ENCODE data around the gene ENTREP3. TPM values are rescaled to one million over a fixed set of nuclear protein-coding genes. Genes with fewer than 3 reads are reported as not detected.

ENTREP3 gene
- total RNA-seq, 1 donor from 2014 or later = 58.4 TPM

- no peak for DNase-seq (ENCODE audit: low spot score, unreplicated experiment)
- no peaks in the 10 kb centered on the region for H3K27me3 Mint-ChIP-seq
- no peak overlapping the region for H3K27ac Mint-ChIP-seq
- no peaks in the 10 kb centered on the region for H3K9me3 Mint-ChIP-seq (ENCODE audit: low read depth)
- H3K36me3 Mint-ChIP-seq (ENCODE audit: insufficient read depth) = no peaks in the 10 kb centered on the region
- H3K4me1 Mint-ChIP-seq (ENCODE audit: low read depth) = peaks cover 19% of the 10 kb centered on the region
- H3K4me3 Mint-ChIP-seq (ENCODE audit: low read depth) = peak overlapping the region; percentile 22
- TF ChIP-seq CTCF (IDR thresholded peaks at IDR 0.05; ENCODE audit: unreplicated experiment) = no peak
These were observed 44.8 kb downstream of the ENTREP3 start for GRCh38 chr1:155210314-155211104.

GRCh38 chr1:155209312-155209721, 46.0 kb downstream of the ENTREP3 start:
- Mint-ChIP-seq H3K36me3 (ENCODE audit: insufficient read depth) (no peaks in the 10 kb centered on the region), H3K4me3 (ENCODE audit: low read depth) (peak overlapping the region; percentile 90), H3K4me1 (ENCODE audit: low read depth) (peaks cover 19% of the 10 kb centered on the region), H3K27ac (peak overlapping the region; percentile 97), H3K9me3 (ENCODE audit: low read depth) (no peaks in the 10 kb centered on the region), H3K27me3 (no peaks in the 10 kb centered on the region)
- DNase-seq (ENCODE audit: low spot score, unreplicated experiment) = no peak
- TF ChIP-seq CTCF (IDR thresholded peaks at IDR 0.05; ENCODE audit: unreplicated experiment) = no peak

GRCh38 chr1:155208541-155209311, 46.6 kb downstream of the ENTREP3 start, which contains the start of gene MTX1:
Gene MTX1, plus strand, starts transcription at chr1:155208695. Its CDS starts 110 bp downstream, at chr1:155208805.
- no peak for TF ChIP-seq CTCF (IDR thresholded peaks at IDR 0.05; ENCODE audit: unreplicated experiment)
- H3K4me1 Mint-ChIP-seq (ENCODE audit: low read depth) = peaks cover 19% of the 10 kb centered on the region
- DNase-seq (ENCODE audit: low spot score, unreplicated experiment) = peak; percentile 72
- no peaks in the 10 kb centered on the region for H3K27me3 Mint-ChIP-seq
- H3K4me3 Mint-ChIP-seq (ENCODE audit: low read depth) = peak within 1 kb of the TSS; percentile 90
- no peaks in the 10 kb centered on the region for H3K9me3 Mint-ChIP-seq (ENCODE audit: low read depth)
- H3K27ac Mint-ChIP-seq = peak within 1 kb of the TSS; percentile 97
- H3K36me3 Mint-ChIP-seq (ENCODE audit: insufficient read depth) = no peaks in the 10 kb centered on the region

- Mint-ChIP-seq H3K4me1 (ENCODE audit: low read depth) (peaks cover 19% of the 10 kb centered on the region), H3K27me3 (no peaks in the 10 kb centered on the region), H3K9me3 (ENCODE audit: low read depth) (no peaks in the 10 kb centered on the region), H3K27ac (peak within 1 kb of the TSS; percentile 95), H3K4me3 (ENCODE audit: low read depth) (peak within 1 kb of the TSS; percentile 90), H3K36me3 (ENCODE audit: insufficient read depth) (peaks cover 2% of the 10 kb centered on the region)
- DNase-seq (ENCODE audit: low spot score, unreplicated experiment) = no peak
- no peak for TF ChIP-seq CTCF (IDR thresholded peaks at IDR 0.05; ENCODE audit: unreplicated experiment)
These were observed 47.3 kb downstream of the ENTREP3 start, which contains the start of gene THBS3 for GRCh38 chr1:155207806-155208540. Gene THBS3, minus strand, starts transcription at chr1:155207897. Its CDS starts 21 bp downstream, at chr1:155207876.
